NCI-H2196 treated with DMSO at 0.1 percent for 48 hours (cell line): ENCODE data around the gene B3GALT2.
"Not testable (repeated sequence)": the region's sequence is repeated elsewhere in the genome, so short reads cannot be mapped to it uniquely, and the experiment has no call there.

Source experiments
- DNase-seq: peaks from one replicate; lab custom pipeline; 2025; ENCODE audit not compliant: unreplicated experiment; lab: John Stamatoyannopoulos, UW

The B3GALT2 gene, protein sequence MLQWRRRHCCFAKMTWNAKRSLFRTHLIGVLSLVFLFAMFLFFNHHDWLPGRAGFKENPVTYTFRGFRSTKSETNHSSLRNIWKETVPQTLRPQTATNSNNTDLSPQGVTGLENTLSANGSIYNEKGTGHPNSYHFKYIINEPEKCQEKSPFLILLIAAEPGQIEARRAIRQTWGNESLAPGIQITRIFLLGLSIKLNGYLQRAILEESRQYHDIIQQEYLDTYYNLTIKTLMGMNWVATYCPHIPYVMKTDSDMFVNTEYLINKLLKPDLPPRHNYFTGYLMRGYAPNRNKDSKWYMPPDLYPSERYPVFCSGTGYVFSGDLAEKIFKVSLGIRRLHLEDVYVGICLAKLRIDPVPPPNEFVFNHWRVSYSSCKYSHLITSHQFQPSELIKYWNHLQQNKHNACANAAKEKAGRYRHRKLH

DNA sequence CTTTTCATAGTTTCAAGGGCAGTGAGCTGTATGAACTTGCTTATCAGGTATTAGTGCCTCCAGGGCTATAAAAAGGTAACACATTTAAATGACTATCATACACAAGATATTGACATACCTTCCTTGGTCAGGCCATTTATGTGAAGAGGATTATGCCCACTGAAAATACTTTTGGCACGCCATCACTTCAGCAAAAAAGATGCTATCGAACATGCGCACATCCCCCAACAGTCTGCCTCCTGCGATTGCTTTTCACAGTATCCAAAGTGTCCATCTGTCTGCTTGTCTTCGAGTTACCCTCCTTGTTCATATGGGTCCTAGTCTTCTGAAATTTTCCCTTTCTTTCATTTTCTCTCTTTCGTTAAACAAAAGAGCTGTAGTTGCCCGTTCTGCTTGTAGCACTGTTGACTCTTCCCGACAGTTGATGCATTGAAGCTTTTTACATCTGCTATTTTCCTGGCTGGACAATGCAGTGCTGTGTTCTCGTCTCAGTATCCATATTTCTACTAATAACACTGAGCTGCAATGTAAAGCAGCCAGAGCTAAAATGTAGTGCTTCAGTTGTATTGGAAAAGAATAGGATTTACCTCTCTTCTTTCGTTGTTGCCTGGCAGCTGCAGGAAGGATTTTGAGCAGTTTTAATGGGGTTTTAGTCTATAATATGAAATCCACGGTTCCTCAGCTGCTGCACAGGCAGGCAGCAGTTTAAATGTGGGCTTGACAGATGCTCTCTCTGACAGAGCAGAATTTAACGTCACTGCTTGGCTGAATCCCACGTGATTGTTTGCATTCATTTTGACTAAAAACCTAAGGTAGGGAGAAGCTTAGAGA, at the start of gene B3GALT2:
Gene B3GALT2 (minus strand): TSS at position 713 of the 831 bp plus-strand sequence. CDS start 5,051 bp downstream, outside the sequence.
- peak; percentile 19 for DNase-seq

- DNase-seq: no peak
These were observed 48.1 kb upstream of the B3GALT2 start for GRCh38 chr1:193234530-193234929.

- DNase-seq: not testable (repeated sequence)
These were observed 44.7 kb upstream of the B3GALT2 start for GRCh38 chr1:193231146-193231545.

- no peak for DNase-seq
These were observed 42.7 kb upstream of the B3GALT2 start for GRCh38 chr1:193229136-193229535.

GRCh38 chr1:193222056-193222615, 35.7 kb upstream of the B3GALT2 start:
- no peak for DNase-seq

DNA sequence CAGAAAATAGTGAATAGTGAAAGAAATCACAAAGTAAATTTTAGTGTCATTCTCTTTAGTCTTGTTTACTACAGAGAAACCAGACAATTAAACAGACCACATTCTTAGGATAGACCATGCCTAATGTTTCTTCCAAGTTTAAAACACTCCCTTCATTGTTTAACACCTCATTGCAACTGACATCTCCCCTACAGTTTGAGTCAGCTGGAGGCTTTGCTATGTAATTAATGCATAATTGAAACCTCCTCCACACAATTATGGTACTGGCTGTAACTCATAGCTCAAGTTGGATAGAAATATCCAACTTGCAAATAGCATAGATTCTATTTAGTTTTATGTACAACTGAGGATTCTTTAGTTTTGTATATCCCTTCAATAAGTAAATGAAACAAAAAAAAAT, 35.2 kb upstream of the B3GALT2 start:
- DNase-seq: no peak

DNA sequence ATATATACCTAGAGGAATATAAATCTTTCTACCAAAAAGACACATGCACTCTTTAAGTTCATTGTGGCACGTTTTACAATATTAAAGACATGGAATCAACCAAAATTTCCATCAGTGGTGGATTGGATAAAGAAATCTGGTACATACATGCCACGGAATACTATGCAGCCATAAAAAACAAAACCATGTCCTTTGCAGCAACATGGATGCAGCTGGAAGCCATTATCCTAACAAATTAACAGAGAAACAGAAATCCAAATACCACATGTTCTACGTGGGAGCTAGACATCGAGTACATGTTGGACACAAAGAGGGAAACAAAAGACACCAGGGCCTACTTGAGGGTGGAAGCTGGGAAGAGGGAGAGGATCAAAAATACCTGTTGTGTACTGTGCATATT, 33.0 kb upstream of the B3GALT2 start:
- DNase-seq: no peak

GRCh38 chr1:193216920-193217319, 30.5 kb upstream of the B3GALT2 start:
- no peak for DNase-seq

GRCh38 chr1:193213998-193214397, 27.6 kb upstream of the B3GALT2 start:
- no peak for DNase-seq

DNA sequence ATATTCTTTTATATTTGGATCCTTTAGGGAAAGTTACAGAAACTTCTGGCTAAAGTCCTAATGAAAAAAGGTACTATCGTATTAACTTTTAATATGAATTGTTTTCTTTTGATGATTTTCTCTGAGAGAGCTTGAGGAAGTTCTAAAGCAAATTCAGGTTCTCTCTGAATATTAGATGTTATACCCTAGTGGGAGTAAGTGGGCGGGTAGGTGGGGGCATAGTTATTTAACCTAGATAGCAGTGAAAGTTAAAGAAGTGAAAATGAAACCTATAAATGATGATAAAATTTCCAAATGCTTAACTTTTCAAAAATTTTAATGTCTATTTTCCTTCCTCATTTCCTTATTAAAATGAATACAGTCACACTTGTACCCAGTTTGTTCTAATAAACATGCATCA, 26.2 kb upstream of the B3GALT2 start:
- DNase-seq: no peak

- no peak for DNase-seq
These were observed 25.1 kb upstream of the B3GALT2 start for GRCh38 chr1:193211539-193211938.

DNA sequence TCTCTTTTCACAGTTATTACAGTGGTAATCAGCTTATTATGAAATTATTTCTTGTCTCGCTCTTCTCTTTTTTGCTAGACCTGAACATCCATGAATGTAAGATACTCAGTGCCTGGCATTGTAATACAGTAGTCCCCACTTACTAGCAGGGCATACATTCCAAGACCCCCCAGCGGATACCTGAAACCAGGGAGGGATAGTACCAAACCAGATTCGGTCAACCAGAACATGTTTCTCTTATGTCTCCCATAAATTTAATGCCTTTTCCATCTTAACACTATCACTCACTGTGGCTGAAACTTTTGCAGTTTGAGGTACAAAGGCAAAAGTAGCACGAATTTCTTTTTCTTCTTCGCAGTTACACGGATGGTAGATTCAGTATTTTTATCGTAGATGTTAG, 24.6 kb upstream of the B3GALT2 start:
- no peak for DNase-seq

GRCh38 chr1:193201021-193201420, 14.6 kb upstream of the B3GALT2 start:
- DNase-seq: no peak

DNA sequence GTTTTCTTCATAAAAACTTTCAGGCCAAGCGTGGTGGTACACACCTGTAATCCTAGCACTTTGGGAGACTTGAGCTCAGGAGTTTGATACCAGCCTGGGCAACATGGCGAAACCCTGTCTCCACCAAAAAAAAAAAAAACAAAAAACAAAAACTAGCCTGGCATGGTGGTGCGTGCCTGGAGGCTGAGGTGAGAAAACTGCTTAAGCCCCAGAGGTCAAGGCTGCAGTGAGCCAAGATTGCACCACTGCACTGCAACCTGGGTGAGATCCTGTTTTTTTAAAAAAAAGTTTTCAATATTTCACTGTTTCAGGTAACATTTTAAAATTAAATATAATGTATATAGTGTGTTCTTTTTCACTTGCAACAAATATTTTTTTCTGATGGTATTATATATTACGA, 13.5 kb upstream of the B3GALT2 start:
- no peak for DNase-seq

DNA sequence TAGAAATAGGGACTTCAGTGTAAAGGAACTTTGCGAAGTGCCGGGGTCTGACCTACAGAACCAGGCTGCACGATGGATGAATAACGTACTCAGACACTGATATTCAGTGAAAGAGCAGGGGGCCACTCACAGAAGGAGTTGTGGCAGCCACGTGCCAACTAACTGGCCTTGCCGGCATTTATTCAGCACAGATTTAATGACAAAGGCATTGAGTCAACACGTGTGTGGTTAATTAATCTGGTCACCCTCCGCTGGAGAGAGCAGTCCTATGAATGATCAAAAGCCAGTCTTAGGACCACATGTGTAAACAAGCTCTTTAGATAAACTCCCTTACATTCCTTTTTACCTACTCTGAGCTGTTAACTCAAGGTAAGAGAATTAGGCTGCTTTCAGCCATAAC, 6.2 kb upstream of the B3GALT2 start:
- no peak for DNase-seq

- DNase-seq: no peak
These were observed 3.8 kb upstream of the B3GALT2 start for GRCh38 chr1:193190096-193190744.

DNA sequence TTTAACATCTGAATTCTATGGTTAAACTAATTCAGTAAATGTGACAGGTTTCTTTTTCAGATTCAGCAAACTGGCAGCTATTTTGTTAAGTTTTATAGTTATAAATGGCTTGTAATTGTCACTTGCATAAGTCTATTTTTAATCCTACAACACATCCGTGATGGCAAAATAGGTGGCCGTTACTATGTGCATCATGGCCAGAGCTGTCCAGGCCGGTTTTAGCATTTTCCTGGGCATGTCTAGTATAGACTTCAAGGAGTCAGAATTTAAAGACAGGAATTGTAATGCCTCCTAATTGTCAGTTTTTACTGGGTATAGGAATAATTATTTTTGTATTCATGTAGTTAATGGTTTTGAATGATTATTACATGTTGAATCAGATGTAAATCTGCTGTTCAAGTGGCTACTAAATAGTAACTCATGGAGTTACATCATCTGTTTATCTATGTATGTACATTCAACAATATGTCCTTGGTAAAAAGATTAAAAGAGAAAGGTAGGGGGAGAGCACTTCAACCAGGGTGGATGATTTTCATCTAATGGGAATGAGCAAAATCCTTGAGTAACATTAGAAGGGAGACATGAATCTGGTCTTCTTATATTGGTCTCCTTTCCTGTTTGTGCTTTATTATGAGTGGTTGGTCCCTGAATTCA, 3.2 kb upstream of the B3GALT2 start:
- no peak for DNase-seq

GRCh38 chr1:193188915-193189314, 2.5 kb upstream of the B3GALT2 start:
- not testable (repeated sequence) for DNase-seq

GRCh38 chr1:193187114-193187513, 701 bp upstream of the B3GALT2 start:
- no peak for DNase-seq

GRCh38 chr1:193185211-193185610, 1.2 kb downstream of the B3GALT2 start:
- no peak for DNase-seq

DNA sequence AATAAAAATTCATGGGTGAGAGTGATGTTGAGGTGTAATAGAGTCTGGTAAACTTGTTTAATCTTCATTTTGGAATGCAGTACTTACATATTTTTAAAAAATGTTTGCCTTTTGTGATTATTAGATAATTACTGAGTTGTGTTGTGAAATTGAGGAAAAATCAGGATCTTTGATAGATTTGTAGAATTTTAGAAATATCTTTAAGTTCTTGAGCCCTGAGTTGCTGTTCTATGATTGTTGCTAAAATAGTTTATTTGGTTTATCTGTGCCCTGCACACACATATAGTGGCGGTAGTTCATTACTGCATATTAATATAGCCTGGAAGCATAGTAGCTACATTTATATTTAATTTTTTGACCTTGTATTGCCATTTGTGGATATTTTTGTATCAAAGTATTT, 1.6 kb downstream of the B3GALT2 start:
- DNase-seq: no peak
